GM03348 (cell line): ENCODE measurements around the gene TBX2.
"Not testable (repeated sequence)": the region's sequence is repeated elsewhere in the genome, so short reads cannot be mapped to it uniquely, and the experiment has no call there.

Experiments used
- DNase-seq: peaks from one replicate; pipeline ENCODE4 v3.0.0; 2012; ENCODE audit warnings: low spot score

TBX2 gene

DNA sequence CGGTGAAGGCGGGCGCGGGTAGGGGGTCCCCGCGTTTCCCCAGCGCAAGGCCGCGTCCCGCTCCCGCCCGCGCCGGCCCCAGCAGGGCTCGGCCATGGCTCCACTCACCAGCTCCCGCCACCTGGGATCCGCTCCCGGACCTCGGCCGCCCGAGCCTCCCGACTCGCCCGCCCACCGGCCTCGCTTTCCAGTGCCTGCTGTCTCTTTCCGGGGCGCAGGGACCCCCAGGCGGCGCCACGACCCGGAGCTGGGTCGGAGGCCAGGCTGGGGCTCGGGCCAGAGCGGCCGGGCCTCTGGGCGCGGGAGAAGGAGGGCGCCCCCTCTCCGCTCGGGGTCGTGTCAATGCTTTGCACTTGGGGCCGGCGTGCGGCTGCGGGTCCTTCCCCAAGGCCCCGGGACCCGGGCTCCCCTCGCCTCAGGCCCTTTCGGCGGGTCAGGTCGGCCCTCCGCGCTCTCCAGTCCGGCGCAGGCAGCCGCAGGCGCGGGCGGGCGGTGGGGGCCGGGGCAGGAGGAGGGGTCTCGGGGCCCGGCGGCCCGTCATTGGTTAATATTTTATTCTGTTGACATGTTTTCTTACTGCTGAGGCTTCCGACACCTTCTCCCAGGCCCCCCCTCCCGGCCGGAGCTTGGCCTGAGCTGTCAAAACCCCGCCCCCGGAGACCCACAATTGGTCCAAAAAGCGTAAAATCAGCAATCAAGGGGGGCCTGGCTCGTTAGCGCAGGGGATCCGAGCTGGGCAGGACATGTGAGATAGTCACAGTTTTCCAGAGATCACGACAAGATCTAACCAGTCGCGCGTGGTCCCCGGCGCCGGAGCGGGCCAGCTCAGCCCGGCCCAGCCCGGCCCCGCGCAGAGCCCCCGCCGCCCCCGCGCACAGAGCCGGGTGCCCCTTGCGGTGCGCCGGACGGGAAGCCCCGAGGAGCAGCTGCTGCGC is at the start of gene TBX2:
TSS of gene TBX2 (plus strand) at position 713 of the 935 bp plus-strand sequence. CDS start 334 bp downstream, outside the sequence.
- peak; percentile 75 for DNase-seq

DNA sequence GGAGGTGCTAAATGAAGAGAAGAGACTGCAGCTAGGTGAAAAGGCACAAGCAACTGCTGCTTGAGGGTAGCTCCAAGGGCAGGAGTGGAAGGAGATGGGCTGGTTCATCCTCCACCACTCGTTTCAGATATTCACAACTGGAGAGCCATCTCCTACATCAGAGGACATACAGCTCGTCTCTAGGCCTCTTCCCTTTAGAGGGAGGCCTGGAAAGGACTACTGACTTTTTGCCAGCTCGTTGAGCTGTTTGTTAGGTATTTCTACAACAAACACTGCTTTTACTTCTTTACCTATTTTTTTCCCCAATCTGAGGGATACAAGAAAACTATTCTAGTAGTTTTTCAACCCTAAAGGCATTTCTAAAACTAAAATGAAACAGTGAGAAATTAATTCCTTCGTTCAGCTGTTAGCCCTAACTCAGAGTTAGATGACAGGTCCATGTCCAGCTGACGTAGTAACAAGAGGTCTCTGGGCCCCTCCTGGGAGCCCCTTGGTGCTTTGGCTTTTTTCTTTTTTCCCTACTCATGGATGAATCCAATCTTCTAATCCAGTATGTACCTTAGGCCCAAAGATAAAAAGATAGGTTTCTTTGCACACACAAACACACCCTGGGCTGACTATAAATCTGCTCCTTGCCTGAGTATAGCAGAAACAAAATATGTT is 47.8 kb upstream of the TBX2 start:
- no peak for DNase-seq

DNA sequence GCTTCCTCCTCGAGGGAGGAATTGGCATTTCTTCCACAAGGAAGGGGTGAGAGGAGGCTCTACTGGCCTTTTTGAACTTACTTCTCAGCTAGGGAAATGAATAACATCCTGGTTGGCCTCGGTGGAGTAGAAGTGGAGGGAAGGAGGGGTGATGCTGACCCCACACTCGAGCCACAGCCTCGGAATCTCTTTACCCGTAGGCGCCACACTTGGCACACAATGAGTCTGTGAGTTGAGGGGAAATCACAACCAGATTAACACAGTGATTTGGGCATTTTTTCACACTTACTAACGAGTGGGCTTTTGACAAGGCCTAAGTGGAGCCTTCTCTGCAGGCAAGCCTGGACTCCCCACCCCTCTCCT is 47.3 kb upstream of the TBX2 start:
- DNase-seq: no peak

DNA sequence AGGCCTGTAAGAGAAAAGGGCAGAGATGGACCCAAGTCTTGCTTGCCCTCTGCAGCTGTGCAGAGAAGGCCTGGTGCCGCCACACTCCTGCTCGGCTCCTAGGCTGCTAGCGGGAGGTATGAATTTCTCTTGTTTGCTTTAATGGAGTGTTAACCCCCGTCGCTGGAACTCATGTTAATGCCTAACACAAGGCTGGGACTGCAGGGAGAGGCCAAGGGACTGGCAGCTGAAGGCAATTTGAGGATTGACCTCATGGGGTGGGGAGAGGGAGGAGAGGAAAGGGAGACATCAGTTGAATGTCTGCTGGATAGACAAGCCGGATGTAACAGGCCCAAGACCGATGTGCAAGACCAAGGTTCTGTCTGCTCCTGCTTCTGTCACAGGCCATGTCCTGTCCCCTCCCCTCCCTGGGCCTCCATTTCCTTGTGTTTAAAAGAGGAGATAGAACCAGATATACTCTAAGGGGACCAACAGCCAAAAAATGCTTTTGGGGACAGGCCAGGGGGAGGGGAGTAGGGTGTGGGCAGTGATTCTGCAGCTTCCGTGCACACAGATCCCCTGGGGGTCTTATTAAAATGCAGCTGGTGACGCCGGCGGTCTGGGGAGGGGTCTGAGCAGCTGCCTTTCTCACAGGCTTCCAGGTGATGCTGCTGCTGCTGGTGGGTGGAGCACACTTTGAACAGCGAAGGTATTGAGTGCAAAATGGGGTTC is 46.7 kb upstream of the TBX2 start:
- DNase-seq: no peak

DNA sequence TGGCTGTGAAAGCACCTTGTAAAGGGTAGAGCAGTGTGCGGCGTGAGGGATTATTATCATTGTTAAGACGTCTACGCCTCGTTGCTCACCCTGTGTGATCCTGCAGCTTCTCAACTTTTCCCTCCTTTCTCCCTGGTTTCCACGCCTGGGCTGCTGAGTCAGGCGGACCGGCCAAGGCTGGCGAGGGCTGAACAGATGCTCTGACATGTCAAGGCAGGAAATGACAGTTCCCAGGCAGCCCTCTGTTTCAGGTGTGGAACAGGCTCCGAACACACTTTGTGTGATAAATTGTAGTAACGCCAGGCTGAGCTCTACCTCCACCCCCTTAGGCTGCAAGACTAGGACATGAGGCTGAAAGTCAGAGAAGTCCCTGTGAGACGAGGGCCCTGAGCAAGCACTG is 46.0 kb upstream of the TBX2 start:
- no peak for DNase-seq

DNA sequence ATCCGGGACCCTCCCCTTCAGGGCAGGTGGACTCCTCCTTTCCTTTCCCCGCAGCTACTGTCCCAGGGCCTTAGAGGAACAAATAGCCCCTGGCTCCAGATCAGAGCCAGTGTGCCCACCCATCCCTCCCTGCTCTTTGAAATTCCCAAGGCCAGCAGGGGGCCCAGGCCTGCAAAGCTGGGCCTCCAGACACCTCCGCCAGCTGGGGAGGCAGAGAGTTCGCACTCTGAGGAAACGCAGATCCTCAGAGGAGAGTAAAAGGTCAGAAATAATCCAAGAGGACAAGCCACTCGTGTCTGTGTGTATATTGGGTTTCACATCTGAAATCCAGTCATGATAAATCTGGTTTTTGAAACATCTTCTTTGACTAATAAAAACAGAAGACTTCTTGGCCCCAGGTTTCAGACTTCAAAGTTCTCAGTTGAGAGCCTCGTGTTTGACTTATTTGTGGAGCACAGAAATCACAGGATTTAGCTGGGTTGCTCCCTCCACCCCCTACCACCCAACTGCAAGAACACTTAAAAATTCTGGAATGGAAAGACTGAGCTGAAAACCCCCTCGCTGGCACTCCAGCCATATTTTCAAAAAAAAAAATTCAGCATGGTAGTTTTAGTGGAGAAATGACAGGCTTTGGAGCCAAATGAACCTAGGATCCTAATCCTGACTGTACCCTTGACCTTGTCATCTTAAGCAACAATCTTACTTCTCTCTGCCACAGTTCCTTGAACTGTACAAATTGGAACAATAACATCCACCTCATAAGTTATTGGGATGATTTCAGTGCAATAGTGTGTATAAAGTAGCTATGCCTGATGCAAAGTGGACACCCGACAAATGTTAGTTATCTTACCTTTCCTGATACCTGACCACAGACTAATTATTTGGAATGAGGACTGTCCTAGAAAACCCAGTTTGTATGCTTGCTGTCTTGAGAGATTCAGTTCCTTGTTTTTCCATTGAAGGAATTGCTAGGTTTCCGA is 44.5 kb upstream of the TBX2 start:
- DNase-seq: no peak

DNA sequence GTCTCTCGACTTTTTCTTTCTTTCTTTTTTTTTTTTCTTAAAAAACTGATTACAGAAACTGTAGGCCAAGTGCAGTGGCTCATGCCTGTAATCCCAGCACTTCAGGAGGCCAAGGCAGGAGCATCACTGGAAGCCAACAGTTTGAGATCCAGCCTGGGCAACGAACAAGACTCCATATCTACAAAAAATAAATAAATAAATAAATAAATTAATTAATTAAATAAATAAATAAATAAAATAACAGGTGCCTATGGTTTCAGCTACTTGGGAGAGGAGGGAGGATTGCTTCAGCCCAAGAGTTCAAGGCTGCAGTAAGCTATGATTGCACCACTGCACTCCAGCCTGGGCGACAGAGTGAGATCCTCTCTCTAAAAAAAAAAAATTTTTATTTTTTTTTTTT is 42.6 kb upstream of the TBX2 start:
- DNase-seq: not testable (repeated sequence)

DNA sequence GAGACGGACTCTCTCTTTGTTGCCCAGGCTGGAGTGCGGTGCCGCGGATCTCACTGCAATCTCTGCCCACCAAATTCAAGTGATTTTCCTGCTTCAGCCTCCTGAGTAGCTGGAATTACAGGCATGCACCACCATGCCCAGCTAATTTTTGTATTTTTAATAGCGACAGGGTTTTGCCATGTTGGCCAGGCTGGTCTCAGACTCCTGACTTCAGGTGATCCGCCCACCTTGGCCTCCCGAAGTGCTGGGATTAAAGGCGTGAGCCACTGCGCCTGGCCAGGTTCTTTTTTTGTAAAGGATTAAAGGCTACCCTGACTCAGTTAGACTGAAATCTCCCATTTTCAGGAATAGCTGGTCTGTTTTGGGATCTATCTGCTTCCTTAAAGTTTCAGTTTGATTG is 40.1 kb upstream of the TBX2 start:
- not testable (repeated sequence) for DNase-seq

DNA sequence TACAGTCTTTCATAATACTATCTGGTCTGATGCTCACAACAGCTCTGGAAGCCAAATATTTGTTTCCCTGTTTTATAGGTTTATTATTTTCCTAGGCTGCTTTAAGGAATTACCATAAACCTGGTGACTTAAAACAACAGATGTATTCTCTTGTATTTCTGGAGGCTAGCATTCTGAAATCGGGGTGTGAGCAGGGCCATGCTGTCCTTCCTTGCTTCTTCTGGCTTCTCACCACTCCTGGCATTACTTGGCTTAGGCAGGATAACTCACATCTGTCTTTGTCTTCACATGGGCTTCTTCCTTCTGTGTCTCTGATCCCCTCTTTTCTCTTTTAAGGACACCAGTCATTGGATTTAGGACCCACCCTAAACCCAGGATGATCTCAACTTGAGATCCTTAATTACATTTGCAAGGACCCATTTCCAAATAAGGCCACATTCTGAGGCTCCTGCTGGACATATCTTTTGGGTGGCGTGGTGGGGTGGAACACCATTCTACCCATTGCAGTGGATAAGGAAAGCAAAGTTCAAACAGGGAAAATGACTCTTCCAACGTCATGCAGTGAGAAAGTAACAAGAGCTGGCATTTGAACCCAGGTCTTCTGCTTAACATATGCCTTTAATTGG is 39.2 kb upstream of the TBX2 start:
- no peak for DNase-seq

DNA sequence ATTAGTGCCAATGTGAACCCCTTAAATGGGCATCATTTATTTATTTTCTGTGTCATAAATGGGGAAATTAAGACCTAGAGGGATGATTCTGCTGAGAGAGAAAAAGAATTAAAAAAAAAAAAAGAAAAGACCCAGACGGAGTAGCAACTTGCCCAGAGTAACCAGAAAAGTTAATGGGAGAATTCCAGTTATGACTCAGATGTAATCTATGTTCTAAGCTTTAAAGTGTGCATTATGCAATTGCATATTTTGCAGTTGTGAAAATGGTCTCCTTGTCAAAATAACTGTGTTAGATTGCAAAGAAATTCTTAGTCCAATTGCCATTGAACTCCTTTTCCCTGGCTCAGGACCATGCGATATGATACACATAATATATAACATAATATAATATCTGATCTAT is 38.6 kb upstream of the TBX2 start:
- peak; percentile 87 for DNase-seq

DNA sequence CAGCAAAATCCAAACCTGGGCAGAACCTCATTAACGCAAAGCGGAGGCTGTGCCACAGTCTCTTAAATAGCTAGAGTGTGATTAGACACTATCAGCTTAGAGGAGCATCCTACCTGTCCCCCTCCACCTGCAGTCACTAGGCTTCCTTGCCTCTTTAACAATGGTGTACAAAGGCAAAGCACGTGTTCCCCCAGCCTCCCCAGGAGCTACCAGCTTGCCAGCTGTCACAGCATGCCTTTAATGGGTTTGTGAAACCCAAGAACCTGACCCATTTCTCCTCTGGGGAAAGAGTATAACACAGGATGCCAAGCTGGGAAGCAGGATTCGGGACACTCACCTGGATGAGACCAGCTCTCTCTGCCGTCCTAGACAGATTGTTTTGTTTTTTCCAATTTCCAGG is 37.2 kb upstream of the TBX2 start:
- no peak for DNase-seq

DNA sequence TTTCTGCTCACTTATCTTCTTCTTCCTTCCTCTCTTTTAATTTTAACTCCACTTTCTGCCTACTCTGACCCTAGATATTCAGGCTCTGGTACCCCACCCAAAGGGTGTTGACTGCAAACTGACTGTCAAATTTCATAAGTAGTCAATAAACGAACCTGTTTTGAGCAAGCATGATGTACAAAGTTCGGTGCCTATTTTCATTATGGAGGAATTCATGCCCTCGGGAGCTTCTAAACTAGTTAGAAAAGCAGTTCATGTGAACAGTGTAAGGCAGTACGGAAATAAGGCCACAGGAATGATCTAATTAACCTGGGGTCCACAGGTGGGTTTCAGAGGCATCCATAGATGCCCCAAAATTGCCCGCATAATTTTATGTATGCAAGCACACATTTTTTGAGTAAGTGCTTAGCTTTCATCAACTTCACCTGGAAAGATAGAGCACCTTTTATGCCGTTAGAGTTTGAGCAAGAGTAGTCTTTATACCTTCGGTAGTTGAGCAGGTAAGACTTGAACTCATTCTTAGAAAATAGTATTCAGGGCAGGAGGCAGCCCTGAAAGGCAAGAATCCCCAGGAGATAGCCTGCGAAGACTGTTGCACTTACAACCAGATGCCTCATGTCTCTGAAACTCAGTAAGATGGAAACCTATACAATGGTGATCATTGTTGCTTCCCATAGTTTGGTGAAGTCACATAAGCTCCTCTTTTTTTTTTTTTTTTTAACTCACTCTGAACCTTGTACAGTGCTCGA is 36.6 kb upstream of the TBX2 start:
- DNase-seq: no peak

DNA sequence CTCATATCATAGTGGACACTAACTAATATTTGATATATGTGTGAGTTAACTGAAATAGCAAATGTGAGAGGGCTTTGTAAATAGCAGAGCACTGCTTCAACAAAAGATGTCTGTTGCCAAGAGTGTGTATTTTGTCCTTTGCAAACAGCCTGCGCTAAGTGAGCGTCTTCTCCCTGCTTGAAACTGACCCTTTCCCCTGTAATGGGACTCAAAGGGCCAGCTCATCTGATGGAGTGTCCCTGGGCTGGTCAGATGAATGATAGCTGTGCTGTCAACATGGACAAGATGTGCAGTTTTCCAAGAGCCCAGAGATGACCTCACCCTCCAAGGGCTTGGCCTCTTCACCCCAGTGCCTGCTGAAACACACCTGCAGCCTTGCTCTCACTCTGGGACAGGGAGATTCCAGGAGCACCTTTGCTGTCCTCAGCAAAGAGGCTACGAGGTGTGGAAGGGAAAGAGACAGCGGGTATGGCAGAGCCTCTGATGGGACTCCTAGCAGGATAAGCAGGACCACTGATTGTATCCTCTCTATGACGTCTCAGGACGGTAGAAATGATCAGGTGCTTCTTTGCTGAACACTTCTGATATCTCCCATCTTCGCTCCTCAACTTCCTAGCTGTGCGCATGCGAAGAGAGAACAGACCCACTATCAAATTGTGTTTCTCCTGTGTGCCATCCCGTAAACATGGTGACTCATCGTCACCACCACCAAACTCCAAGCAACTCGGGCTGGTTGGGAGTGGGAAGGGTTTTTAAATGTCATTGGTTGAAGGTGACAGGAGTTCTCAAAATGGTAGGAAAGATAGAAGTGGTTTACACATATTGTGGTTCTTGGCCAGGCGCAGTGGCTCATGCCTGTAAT is 35.8 kb upstream of the TBX2 start:
- DNase-seq: no peak

DNA sequence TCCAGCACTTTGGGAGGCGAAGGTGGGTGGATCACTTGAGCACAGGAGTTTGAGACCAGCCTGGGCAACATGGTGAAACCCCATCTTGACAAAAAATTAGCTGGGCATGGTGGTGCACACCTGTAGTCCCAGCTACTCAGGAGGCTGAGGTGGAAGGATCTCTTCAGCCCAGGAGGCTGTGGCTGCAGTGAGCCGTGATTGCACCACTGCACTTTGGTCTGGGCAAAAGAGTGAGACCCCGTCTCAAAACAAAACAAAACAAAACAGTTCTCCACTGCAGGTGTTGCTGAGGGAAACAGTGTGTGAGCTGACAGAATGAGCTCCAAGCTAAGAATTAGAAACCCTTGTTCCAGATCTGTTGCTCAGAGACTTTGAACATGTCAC is 35.2 kb upstream of the TBX2 start:
- DNase-seq: no peak

DNA sequence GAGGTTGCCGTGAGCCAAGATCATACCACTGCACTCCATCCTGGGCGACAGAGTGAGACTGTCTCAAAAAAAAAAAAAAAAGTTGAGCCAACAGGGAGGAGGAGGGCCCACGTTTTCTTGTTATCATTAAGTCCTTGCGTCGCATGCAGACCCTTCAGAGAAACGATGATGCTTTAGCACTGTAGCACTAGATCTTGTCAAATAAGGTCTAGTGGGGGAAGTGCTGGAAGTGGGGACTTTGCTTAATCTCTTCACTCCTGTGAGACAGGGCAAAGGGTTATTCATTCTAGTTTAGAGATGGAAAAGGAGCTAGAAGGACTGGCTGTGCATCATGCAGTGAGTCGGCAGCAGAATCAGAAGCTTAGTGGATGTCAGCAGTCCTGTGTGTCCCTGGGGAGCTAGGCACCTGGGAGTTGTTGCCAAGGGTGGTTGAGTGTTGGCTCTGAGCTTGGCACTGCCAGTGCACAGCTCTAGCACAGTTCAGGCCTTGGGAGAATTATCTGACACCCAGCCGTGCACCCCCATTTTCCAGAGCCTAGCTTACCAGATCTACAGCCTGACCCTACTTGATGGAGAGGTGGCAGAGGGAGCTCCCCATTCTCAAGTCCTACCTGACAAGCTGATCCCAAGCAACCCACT is 33.4 kb upstream of the TBX2 start:
- no peak for DNase-seq

DNA sequence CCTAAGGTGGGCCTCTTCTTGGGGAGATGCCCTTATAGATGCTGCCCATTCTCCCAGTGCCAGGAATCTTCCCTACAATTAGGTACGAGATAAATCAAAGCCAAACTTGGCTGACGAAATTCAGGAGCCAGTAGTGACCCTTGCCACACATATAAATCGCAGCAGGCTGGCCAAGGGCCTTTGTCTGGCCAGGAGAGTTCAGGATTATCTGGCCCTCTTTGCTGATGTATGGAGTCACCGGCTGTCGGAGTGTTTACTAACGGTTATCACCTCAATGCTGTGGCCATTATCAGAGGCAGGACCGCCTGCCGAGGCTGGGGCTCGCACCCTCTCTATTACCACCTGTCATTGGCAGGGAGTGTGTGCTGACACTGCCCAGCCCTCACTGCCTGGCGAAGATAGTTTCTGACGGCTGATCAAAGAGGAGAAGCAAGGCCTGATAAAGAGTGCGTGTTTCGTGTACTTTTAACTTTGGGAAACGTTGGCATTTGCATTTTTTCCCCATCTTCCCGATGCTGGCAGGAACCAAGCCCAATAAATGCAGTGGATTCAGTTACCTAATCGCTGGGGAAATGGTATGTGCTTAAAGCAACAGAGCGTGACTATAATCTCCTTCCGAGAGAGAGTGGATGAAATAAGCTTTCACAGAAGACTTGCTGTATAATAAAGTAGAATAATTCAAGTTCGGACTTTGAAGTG is 32.8 kb upstream of the TBX2 start:
- no peak for DNase-seq

DNA sequence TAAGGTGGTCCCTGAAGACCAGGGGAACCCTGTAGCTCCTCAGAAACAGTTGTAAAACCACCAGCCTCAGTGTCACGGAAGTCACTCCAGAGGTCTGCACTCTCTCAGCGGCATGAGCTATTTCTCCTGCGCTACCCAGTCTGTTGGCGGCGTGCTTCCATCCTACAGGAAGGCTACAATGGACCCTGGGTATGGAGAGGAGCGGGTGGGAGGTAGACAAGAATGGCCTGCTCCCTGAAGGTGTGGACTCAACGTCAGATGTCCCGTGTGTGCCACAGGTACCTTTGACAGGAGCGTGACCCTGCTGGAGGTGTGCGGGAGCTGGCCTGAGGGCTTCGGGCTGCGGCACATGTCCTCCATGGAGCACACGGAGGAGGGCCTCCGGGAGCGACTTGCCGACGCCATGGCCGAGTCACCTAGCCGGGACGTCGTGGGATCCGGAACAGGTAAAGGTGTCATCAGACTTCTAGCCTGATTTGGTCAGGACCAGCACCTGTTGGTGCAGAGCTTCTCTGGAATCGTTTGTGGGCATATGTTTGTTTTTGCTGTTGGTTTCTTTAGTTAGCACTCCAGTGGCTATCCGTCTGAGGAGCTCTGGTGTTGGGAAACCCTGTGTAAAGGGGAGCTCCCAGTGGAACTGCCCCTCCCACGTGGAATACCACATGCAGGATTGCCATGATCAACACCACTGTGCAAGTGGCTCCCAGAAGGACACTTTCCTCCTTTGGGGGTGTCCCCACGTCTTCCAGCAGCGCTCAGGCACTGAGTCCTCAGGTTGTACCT is 31.4 kb upstream of the TBX2 start:
- DNase-seq: no peak
